AG04450 (cell line): Measurements from ENCODE around the gene TBX1. TPM values are rescaled to one million over a fixed set of nuclear protein-coding genes. Genes with fewer than 3 reads are reported as not detected.

ENCODE experiments used
- CTCF ChIA-PET: fragments of 300-600, 350-600 bp; formaldehyde crosslinking; extraction: SDS; loops from one replicate; lab custom pipeline; 2022; ENCODE audit warnings: antibody characterized with exemption, inconsistent platforms; lab: Charles Lee
- POLR2A ChIA-PET: fragments of 350-600 bp; formaldehyde crosslinking; extraction: SDS; loops from one replicate; lab custom pipeline; 2021; ENCODE audit warnings: antibody characterized with exemption, inconsistent platforms; lab: Yijun Ruan, JAX
- DNase-seq: peaks from one replicate; pipeline ENCODE4 v3.0.0-alpha.2; 2011; ENCODE audit warnings: low read depth, low spot score
- H3K27ac ChIP-seq: one replicate; pipeline ENCODE4 v1.5.1; 2012; ENCODE audit warnings: low read depth, low read length, control low read depth
- H3K27me3 ChIP-seq: one replicate; pipeline ENCODE4 v1.6.0; 2012; ENCODE audit warnings: low read length; ENCODE audit not compliant: control insufficient read depth, insufficient read depth
- H3K4me3 ChIP-seq: 2 replicates; pipeline ENCODE4 v1.5.1; 2011; ENCODE audit warnings: mild to moderate bottlenecking, low read depth, low read length, control low read depth
- H3K9me3 ChIP-seq: 2 replicates; pipeline ENCODE4 v1.5.1; 2012; ENCODE audit warnings: low read length; ENCODE audit not compliant: control insufficient read depth, insufficient read depth
- polyA plus RNA-seq: library from polyadenylated mRNA; depleted of rRNA; stranded (reverse); fragments of >200 nt; gene quantifications from 2 replicates; pipeline ENCODE4 v1.2.3, GENCODE V29; 2011
- TF ChIP-seq, protein P1 (sequence below): IDR thresholded peaks from 2 replicates; pipeline ENCODE4 v1.5.1; 2011; ENCODE audit warnings: low read depth, low read length, control low read depth, inconsistent platforms

TBX1 gene
- polyA plus RNA-seq, 1 experiment: not detected

DNA sequence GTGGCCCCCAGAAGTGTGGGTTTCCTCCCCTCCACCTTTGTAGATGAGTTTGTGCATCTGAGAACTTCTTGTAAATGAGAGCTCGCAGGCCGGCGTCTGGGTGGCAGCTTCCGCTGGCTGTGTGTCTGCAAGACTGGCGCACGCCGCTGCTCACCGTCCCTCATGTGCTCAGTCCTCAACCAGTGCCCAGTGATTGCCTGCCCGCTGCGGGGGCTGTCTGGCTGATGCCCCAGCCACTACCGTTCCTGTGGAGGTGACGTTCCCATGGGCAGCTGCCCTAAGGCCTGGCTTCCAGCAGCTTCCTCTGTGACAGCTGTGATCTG, 8.8 kb downstream of the TBX1 start:
- Histone ChIP-seq H3K27me3 (peaks cover 85% of the 10 kb centered on the region), H3K4me3 (no peak overlapping the region), H3K27ac (no peak overlapping the region), H3K9me3 (peaks cover 4% of the 10 kb centered on the region; the same call in 1 of the 2 replicates)
- DNase-seq: no peak
- TF ChIP-seq, protein P1, sequence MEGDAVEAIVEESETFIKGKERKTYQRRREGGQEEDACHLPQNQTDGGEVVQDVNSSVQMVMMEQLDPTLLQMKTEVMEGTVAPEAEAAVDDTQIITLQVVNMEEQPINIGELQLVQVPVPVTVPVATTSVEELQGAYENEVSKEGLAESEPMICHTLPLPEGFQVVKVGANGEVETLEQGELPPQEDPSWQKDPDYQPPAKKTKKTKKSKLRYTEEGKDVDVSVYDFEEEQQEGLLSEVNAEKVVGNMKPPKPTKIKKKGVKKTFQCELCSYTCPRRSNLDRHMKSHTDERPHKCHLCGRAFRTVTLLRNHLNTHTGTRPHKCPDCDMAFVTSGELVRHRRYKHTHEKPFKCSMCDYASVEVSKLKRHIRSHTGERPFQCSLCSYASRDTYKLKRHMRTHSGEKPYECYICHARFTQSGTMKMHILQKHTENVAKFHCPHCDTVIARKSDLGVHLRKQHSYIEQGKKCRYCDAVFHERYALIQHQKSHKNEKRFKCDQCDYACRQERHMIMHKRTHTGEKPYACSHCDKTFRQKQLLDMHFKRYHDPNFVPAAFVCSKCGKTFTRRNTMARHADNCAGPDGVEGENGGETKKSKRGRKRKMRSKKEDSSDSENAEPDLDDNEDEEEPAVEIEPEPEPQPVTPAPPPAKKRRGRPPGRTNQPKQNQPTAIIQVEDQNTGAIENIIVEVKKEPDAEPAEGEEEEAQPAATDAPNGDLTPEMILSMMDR: no peak
- POLR2A ChIA-PET: no interaction called here
- CTCF ChIA-PET: no interaction called here

DNA sequence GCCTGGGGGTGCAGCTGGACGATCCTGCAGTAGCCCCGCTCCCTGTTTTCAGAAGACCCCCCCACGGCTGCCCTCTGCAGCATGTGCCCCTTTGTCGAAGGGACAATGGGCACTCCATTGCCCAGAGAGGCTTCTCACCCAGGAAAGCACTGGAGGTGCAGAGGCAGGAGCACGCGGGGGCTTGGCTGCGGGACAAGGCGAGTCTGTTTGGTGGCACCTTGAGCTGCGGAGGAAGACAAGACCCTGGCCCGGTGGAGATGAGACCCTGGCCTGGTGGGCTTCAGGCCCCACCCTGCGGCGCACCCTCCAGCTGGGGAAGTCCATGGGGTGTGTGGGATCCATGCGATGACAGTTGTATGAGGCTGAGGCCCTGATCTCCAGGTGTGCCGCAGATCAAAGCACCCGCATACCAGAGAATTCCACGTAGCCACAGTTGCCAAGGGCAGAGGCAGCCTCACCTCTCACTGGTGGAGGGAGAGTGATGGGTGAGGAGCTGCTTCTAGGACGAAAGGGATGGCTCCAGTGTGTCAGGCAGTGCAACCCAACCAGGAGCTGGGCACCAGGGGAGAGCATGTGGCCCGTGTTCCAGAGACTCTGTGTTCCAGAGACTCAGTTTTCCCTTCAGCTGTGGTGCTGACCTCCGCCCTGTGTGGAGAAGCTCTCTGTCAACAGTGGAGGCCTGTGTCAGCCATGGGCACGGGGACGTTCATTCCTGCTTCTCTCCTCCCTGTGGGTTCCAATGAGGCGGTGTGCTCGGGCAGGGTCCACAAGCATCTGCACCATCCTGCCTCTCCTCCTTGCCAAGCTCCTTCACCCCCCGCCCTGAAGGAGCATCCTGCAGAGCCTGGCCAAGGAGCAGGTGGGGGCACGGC, 10.0 kb downstream of the TBX1 start:
- Histone ChIP-seq H3K27me3 (peaks cover 81% of the 10 kb centered on the region), H3K4me3 (no peak overlapping the region), H3K27ac (no peak overlapping the region), H3K9me3 (no peaks in the 10 kb centered on the region; the same call in 1 of the 2 replicates)
- POLR2A ChIA-PET: no interaction called here
- DNase-seq: no peak
- TF ChIP-seq, protein P1: no peak
- CTCF ChIA-PET: interaction anchor here (1.1 kb wide), 1 partner anchor 140 kb away, joined by 3 read pairs; no protein-coding TSS in a partner anchor

DNA sequence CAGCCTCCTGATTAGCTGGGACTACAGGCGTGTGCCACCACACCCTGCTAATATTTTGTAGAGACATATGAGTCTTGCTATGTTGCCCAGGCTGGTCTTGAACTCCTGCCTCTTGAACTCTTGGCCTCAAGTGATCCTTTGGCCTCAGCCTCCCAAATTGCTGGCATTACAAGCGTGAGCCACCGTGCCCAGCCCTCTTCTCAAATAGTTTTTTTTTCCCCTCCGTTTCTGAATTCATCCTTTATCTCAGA, 11.8 kb downstream of the TBX1 start:
- TF ChIP-seq, protein P1: no peak
- no peak for DNase-seq
- Histone ChIP-seq H3K27ac (no peak overlapping the region), H3K4me3 (no peak overlapping the region), H3K9me3 (no peaks in the 10 kb centered on the region; the same call in 1 of the 2 replicates), H3K27me3 (peaks cover 80% of the 10 kb centered on the region)
- ChIA-PET POLR2A (no interaction called here), CTCF (no interaction called here)

DNA sequence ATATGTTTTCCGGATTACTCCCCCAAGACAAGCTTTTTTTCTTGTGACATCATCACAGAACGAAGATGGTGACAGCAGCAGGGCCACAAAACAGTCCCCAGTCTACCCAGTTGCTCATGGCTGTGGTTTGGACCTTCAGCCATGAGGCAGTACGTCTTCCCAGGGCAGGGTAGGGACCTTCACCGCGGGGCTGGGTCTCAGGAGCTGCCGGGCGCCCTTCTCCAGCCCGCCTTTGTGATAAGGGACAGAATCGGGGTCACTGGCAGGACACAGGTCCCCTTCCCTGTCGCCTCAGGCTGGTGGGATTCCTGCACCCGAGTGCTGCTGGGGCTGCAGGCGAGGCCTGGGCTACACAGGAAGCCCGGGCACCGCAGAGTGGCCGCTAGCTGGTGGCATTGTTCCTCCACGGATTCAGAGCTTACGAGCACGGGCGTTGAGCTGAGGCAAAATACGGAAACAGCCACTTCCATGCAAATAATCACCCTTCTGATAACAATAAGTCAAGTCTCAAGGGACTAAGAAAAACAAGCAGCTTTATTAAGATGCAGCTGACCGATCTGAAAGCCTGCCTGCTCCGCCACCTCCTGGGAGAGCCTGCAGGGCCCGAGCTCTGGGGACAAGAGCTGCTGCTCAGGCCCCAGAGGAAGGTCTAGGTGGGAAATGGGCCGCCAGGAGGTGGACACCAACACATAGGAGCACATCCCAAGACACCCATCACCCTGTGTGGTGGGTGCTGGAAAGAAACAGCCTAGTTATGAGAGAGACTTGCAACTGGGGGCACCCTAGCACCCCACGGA, 12.3 kb downstream of the TBX1 start:
- POLR2A ChIA-PET: no interaction called here
- CTCF ChIA-PET: no interaction called here
- DNase-seq: no peak
- Histone ChIP-seq H3K27me3 (peaks cover 74% of the 10 kb centered on the region), H3K9me3 (no peaks in the 10 kb centered on the region; the same call in 1 of the 2 replicates), H3K4me3 (no peak overlapping the region), H3K27ac (no peak overlapping the region)
- TF ChIP-seq, protein P1: no peak
